H9 (cell line): Measurements from ENCODE around the gene RALA. TPM values are rescaled to one million over a fixed set of nuclear protein-coding genes. Genes with fewer than 3 reads are reported as not detected.

Source experiments
- DNase-seq: peaks from one replicate; pipeline ENCODE4 v3.0.0-alpha.2; 2017
- H2AFZ ChIP-seq: one replicate; pipeline ENCODE4 v1.6.1; 2013; ENCODE audit warnings: mild to moderate bottlenecking, low read length, control low read depth, moderate library complexity
- H2AK5ac ChIP-seq: 2 replicates; pipeline ENCODE4 v1.6.1; 2013; ENCODE audit warnings: low read length, control low read depth, mixed read lengths; ENCODE audit not compliant: insufficient read length
- H2BK120ac ChIP-seq: one replicate; pipeline ENCODE4 v1.6.1; 2013; ENCODE audit warnings: low read depth, mild to moderate bottlenecking, low read length, control low read depth, inconsistent platforms; ENCODE audit not compliant: poor library complexity, severe bottlenecking
- H2BK12ac ChIP-seq: 2 replicates; pipeline ENCODE4 v1.6.1; 2013; ENCODE audit warnings: low read length, control low read depth, mixed read lengths, low read depth; ENCODE audit not compliant: insufficient read length
- H2BK15ac ChIP-seq: 2 replicates; pipeline ENCODE4 v1.6.1; 2013; ENCODE audit warnings: low read depth, low read length, control low read depth
- H2BK20ac ChIP-seq: one replicate; pipeline ENCODE4 v1.6.1; 2013; ENCODE audit warnings: low read depth, mild to moderate bottlenecking, low read length, control low read depth, inconsistent platforms; ENCODE audit not compliant: poor library complexity, severe bottlenecking
- H2BK5ac ChIP-seq: 2 replicates; pipeline ENCODE4 v1.6.1; 2013; ENCODE audit warnings: low read length, control low read depth, mixed read lengths; ENCODE audit not compliant: insufficient read length
- H3K14ac ChIP-seq: 2 replicates; pipeline ENCODE4 v1.6.1; 2013; ENCODE audit warnings: low read length, control low read depth; ENCODE audit not compliant: insufficient read depth
- H3K18ac ChIP-seq: 2 replicates; pipeline ENCODE4 v1.6.1; 2013; ENCODE audit warnings: low read depth, mild to moderate bottlenecking, mixed read lengths, low read length, control low read depth; ENCODE audit not compliant: insufficient read length
- H3K23ac ChIP-seq: 2 replicates; pipeline ENCODE4 v1.6.1; 2013; ENCODE audit warnings: low read length, control low read depth, mixed read lengths, low read depth; ENCODE audit not compliant: insufficient read length
- H3K23me2 ChIP-seq: 2 replicates; pipeline ENCODE4 v1.6.1; 2013; ENCODE audit warnings: low read depth, mild to moderate bottlenecking, mixed read lengths, low read length, control low read depth; ENCODE audit not compliant: insufficient read length, poor library complexity, severe bottlenecking
- H3K27ac ChIP-seq: 2 replicates; pipeline ENCODE4 v1.5.1; 2013; ENCODE audit warnings: low read length, control low read depth, mixed read lengths, low read depth; ENCODE audit not compliant: insufficient read length
- H3K27me3 ChIP-seq: 2 replicates; pipeline ENCODE4 v1.6.1; 2013; ENCODE audit warnings: low read length, control low read depth, inconsistent platforms; ENCODE audit not compliant: insufficient read depth
- H3K4ac ChIP-seq: 2 replicates; pipeline ENCODE4 v1.6.1; 2013; ENCODE audit warnings: low read depth, mild to moderate bottlenecking, control low read depth, inconsistent platforms, low read length, moderate library complexity
- H3K4me1 ChIP-seq: 2 replicates; pipeline ENCODE4 v1.6.1; 2013; ENCODE audit warnings: low read length, control low read depth, inconsistent platforms; ENCODE audit not compliant: insufficient read depth
- H3K4me2 ChIP-seq: 2 replicates; pipeline ENCODE4 v1.6.1; 2013; ENCODE audit warnings: low read length, control low read depth, mixed read lengths; ENCODE audit not compliant: insufficient read length, insufficient read depth
- H3K56ac ChIP-seq: 2 replicates; pipeline ENCODE4 v1.6.1; 2013; ENCODE audit warnings: low read depth, mild to moderate bottlenecking, mixed read lengths, low read length, control low read depth; ENCODE audit not compliant: insufficient read length
- H3K79me1 ChIP-seq: 2 replicates; pipeline ENCODE4 v1.6.1; 2013; ENCODE audit warnings: low read depth, mild to moderate bottlenecking, moderate library complexity, low read length, control low read depth, inconsistent platforms; ENCODE audit not compliant: insufficient read depth, poor library complexity, severe bottlenecking
- H3K79me2 ChIP-seq: 2 replicates; pipeline ENCODE4 v1.6.1; 2013; ENCODE audit warnings: low read length, control low read depth, inconsistent platforms; ENCODE audit not compliant: insufficient read depth
- H3K9ac ChIP-seq: 2 replicates; pipeline ENCODE4 v1.6.1; 2013; ENCODE audit warnings: low read length, control low read depth, mixed read lengths; ENCODE audit not compliant: insufficient read length; ENCODE audit errors: extremely low read depth
- H3K9me3 ChIP-seq: one replicate; pipeline ENCODE4 v1.6.1; 2013; ENCODE audit warnings: low read depth, low read length, inconsistent platforms; ENCODE audit not compliant: control insufficient read depth
- H3T11ph ChIP-seq: one replicate; pipeline ENCODE4 v1.6.1; 2013; ENCODE audit warnings: mild to moderate bottlenecking, low read length, control low read depth, inconsistent platforms
- H4K20me1 ChIP-seq: one replicate; pipeline ENCODE4 v1.6.1; 2013; ENCODE audit not compliant: control insufficient read depth, insufficient read length, insufficient read depth
- H4K5ac ChIP-seq: 2 replicates; pipeline ENCODE4 v1.6.1; 2013; ENCODE audit warnings: low read depth, mild to moderate bottlenecking, mixed read lengths, low read length, control low read depth; ENCODE audit not compliant: insufficient read length
- H4K8ac ChIP-seq: replicated peaks from 2 replicates; pipeline ENCODE4 v1.6.1; 2013; ENCODE audit warnings: low read length, control low read depth, mixed read lengths, low read depth; ENCODE audit not compliant: insufficient read length
- H4K91ac ChIP-seq: 2 replicates; pipeline ENCODE4 v1.6.1; 2013; ENCODE audit warnings: low read depth, mild to moderate bottlenecking, moderate library complexity, mixed read lengths, low read length, control low read depth; ENCODE audit not compliant: insufficient read length
- H3K27ac Mint-ChIP-seq, 3 experiments: 2 replicates in 2 of 3; 3 replicates in 1 of 3; pipeline ENCODE4 v1.8.0; 2020 to 2021; ENCODE audit warnings: mixed read lengths in 3 of 3, mild to moderate bottlenecking in 1 of 3, moderate library complexity in 1 of 3
- H3K27me3 Mint-ChIP-seq: 2 replicates; pipeline ENCODE4 v1.8.0; 2021; ENCODE audit warnings: low read depth, mild to moderate bottlenecking, moderate library complexity, mixed read lengths
- H3K36me3 Mint-ChIP-seq, 3 experiments: 2 replicates in 2 of 3; 3 replicates in 1 of 3; pipeline ENCODE4 v1.8.0; 2020 to 2021; ENCODE audit warnings: low read depth in 3 of 3, mixed read lengths in 3 of 3; ENCODE audit not compliant: insufficient read depth in 1 of 3
- H3K4me1 Mint-ChIP-seq, 2 experiments: 2 replicates each; pipeline ENCODE4 v1.8.0; 2020; ENCODE audit warnings: mixed read lengths in 2 of 2
- H3K4me3 Mint-ChIP-seq, 2 experiments: 2 replicates in 1 of 2; 3 replicates in 1 of 2; pipeline ENCODE4 v1.8.0; 2020 to 2021; ENCODE audit warnings: mild to moderate bottlenecking in 2 of 2, mixed read lengths in 2 of 2, moderate library complexity in 1 of 2
- H3K9me3 Mint-ChIP-seq, 2 experiments: 2 replicates in 1 of 2; 3 replicates in 1 of 2; pipeline ENCODE4 v1.8.0; 2020; ENCODE audit warnings: mild to moderate bottlenecking in 2 of 2, mixed read lengths in 2 of 2, moderate library complexity in 1 of 2
- CTCF ChIP-seq: fragments of 200-600 bp; sonication (generic); conservative IDR thresholded peaks from 3 replicates; pipeline ENCODE4 v1.8.0; 2021; ENCODE audit warnings: antibody characterized with exemption, mild to moderate bottlenecking
- WGBS: extraction: QIAGEN DNeasy Blood & Tissue Kit; methylation state at CpG from one replicate; pipeline ENCODE4 v1.1.7; 2013; ENCODE audit warnings: missing lambda C conversion rate, low lambda C conversion rate, mixed read lengths; ENCODE audit not compliant: insufficient read length; ENCODE audit errors: extremely low coverage; 5-methylcytosine and 5-hydroxymethylcytosine counted together
- total RNA-seq: library from RNA; stranded (reverse); gene quantifications from 2 replicates; pipeline ENCODE4 v1.2.1, GENCODE V29; 2021

RALA gene
- total RNA-seq, 1 experiment from 2014 or later: 57.5 TPM

GRCh38 chr7:39664585-39664984 is 41.2 kb downstream of the RALA start:
- no peak overlapping the region for H2BK20ac ChIP-seq
- no peaks in the 10 kb centered on the region for H3K23me2 ChIP-seq
- H3K14ac ChIP-seq: no peak overlapping the region
- no peak overlapping the region for H2AFZ ChIP-seq
- no CpG with 5 or more reads among the region's 3 CpGs for WGBS
- Mint-ChIP-seq H3K9me3 (peaks cover 26 to 29% of the 10 kb centered on the region in 2 experiments), H3K4me3 (no peak overlapping the region), H3K27me3 (no peaks in the 10 kb centered on the region; the same call in 1 of the 2 replicates), H3K4me1 (peaks cover 37 to 38% of the 10 kb centered on the region in 2 experiments), H3K27ac (no peak overlapping the region), H3K36me3 (peaks cover 30 to 35% (median 30%) of the 10 kb centered on the region in 3 experiments)
- no peak overlapping the region for H2AK5ac ChIP-seq
- H3K9me3 ChIP-seq: peaks cover 11% of the 10 kb centered on the region
- no peak overlapping the region for H4K91ac ChIP-seq
- no peak overlapping the region for H2BK120ac ChIP-seq
- H4K20me1 ChIP-seq: no peaks in the 10 kb centered on the region
- no peak overlapping the region for H3K9ac ChIP-seq
- no peak overlapping the region for H3K23ac ChIP-seq
- no peak overlapping the region for H3K27ac ChIP-seq
- no peak overlapping the region for H3K4me2 ChIP-seq
- no peak overlapping the region for H3K4ac ChIP-seq
- H2BK5ac ChIP-seq: no peak overlapping the region
- H3K18ac ChIP-seq: no peak overlapping the region
- no peak for TF ChIP-seq CTCF
- H4K5ac ChIP-seq: no peak overlapping the region
- no peak overlapping the region for H3T11ph ChIP-seq
- no peak overlapping the region for H2BK12ac ChIP-seq
- no peaks in the 10 kb centered on the region for H3K27me3 ChIP-seq
- H2BK15ac ChIP-seq: no peak overlapping the region
- no peak overlapping the region for H3K56ac ChIP-seq
- no peaks in the 10 kb centered on the region for H3K79me1 ChIP-seq
- H3K79me2 ChIP-seq: no peaks in the 10 kb centered on the region; the same call in 1 of the 2 replicates
- H4K8ac ChIP-seq: no peak overlapping the region
- no peak for DNase-seq
- H3K4me1 ChIP-seq: no peaks in the 10 kb centered on the region; the same call in 1 of the 2 replicates
